GM12865 (cell line): ENCODE data around the gene HSD3B1.

Experiments
- DNase-seq: peaks from one replicate; pipeline ENCODE4 v3.0.0; 2010; ENCODE audit warnings: low read depth
- H3K4me3 ChIP-seq: 2 replicates; pipeline ENCODE4 v1.5.1; 2011; ENCODE audit warnings: mild to moderate bottlenecking, low read depth, low read length, control low read depth
- TF ChIP-seq, protein P1 (sequence below): IDR thresholded peaks from 2 replicates; pipeline ENCODE4 v1.5.1; 2011; ENCODE audit warnings: low read length, control low read depth, low read depth, inconsistent platforms; ENCODE audit not compliant: insufficient read depth; ENCODE audit errors: missing control alignments

Gene HSD3B1

DNA sequence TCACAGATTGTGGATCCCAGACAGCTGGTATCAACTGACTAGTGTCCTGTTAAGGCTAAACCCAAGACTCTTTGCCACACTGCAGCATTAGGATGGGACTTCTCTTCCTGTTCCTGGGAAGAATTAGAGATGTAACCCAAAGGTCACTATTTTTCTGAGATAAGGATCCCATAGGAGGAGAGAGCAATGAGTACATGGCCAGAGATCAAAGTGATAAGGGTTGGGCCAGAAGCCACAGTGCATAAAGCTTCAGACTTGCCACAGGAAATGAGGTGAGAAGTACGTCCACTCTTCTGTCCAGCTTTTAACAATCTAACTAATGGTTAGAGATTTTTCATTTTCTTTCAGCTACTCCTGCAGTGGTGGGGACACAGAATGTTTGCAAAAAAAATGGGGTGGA lies at the start of gene HSD3B1:
TSS of gene HSD3B1 (plus strand) at position 270 of the 400 bp plus-strand sequence. CDS start 267 bp downstream, outside the sequence.
- no peak within 1 kb of the TSS for H3K4me3 ChIP-seq
- TF ChIP-seq, protein P1, sequence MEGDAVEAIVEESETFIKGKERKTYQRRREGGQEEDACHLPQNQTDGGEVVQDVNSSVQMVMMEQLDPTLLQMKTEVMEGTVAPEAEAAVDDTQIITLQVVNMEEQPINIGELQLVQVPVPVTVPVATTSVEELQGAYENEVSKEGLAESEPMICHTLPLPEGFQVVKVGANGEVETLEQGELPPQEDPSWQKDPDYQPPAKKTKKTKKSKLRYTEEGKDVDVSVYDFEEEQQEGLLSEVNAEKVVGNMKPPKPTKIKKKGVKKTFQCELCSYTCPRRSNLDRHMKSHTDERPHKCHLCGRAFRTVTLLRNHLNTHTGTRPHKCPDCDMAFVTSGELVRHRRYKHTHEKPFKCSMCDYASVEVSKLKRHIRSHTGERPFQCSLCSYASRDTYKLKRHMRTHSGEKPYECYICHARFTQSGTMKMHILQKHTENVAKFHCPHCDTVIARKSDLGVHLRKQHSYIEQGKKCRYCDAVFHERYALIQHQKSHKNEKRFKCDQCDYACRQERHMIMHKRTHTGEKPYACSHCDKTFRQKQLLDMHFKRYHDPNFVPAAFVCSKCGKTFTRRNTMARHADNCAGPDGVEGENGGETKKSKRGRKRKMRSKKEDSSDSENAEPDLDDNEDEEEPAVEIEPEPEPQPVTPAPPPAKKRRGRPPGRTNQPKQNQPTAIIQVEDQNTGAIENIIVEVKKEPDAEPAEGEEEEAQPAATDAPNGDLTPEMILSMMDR = no peak
- DNase-seq = no peak

- DNase-seq = no peak
- H3K4me3 ChIP-seq = no peak overlapping the region
- TF ChIP-seq, protein P1 = no peak
These were observed 44.0 kb upstream of the HSD3B1 start for GRCh38 chr1:119462964-119463363.

DNA sequence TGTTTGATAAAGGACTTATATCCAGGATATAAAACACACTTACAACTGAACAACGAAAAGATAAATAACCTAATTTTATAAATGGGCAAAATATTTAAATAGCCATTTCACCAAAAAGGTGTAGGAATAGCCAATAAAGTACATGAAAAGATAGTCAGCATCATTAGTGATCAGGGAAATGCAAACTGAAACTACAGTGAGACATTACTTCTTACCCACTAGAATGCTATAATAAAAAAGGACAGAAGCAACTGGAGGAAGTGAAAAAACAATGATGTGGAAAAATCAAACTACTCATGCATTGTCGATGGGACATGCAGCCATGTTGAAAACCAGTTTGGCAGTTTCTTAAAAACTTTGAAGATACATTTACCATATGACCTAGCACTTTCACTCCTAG lies 43.4 kb upstream of the HSD3B1 start:
- TF ChIP-seq, protein P1 = no peak
- no peak for DNase-seq
- H3K4me3 ChIP-seq = no peak overlapping the region

GRCh38 chr1:119466445-119466844 lies 40.6 kb upstream of the HSD3B1 start:
- TF ChIP-seq, protein P1 = no peak
- no peak overlapping the region for H3K4me3 ChIP-seq
- DNase-seq = no peak

DNA sequence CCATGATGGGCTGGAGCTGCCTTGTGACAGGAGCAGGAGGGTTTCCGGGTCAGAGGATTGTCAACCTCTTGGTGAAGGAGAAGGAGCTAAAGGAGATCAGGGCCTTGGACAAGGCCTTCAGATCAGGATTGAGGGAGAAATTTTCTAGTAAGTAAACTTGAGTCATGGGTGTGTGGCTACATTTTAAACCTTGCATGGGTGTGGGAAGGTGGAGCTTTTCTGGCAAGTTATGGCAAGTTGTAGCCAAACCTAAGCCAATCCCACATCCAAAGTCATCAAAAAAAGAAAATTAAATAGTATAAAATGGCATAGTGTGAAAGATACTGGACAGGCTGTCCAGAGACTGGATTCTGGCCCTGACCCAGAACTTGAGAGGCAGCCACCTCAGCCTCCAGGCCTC lies 39.8 kb upstream of the HSD3B1 start:
- H3K4me3 ChIP-seq = no peak overlapping the region
- no peak for DNase-seq

GRCh38 chr1:119467857-119468668 lies 38.9 kb upstream of the HSD3B1 start:
- H3K4me3 ChIP-seq = no peak overlapping the region
- TF ChIP-seq, protein P1 = no peak
- no peak for DNase-seq

More for the DNA sequence above, 39.8 kb upstream of the HSD3B1 start:
- TF ChIP-seq, protein P1 = no peak
